HG03139 (cell line): ENCODE measurements around the gene NEMP2.

Source experiments
- ATAC-seq: cut with Tn5 transposase; IDR thresholded peaks from one replicate; pipeline ENCODE4 v1.9.1; 2021; ENCODE audit not compliant: unreplicated experiment

The NEMP2 gene

GRCh38 chr2:190534310-190535120 lies at the start of gene NEMP2:
Gene NEMP2, minus strand, starts transcription at chr2:190534722. Its CDS starts 67 bp downstream, at chr2:190534655.
- peak; percentile 62 for ATAC-seq

GRCh38 chr2:190583507-190584337 lies 49.2 kb upstream of the NEMP2 start:
- peak; percentile 71 for ATAC-seq

GRCh38 chr2:190582736-190583506 lies 48.4 kb upstream of the NEMP2 start:
- peak; percentile 47 for ATAC-seq

- no peak for ATAC-seq
Observed at GRCh38 chr2:190582019-190582418, 47.5 kb upstream of the NEMP2 start.

- no peak for ATAC-seq
Observed at GRCh38 chr2:190579915-190580846, 45.7 kb upstream of the NEMP2 start.

GRCh38 chr2:190579058-190579410 lies 44.5 kb upstream of the NEMP2 start:
- no peak for ATAC-seq

GRCh38 chr2:190578158-190579057 lies 43.9 kb upstream of the NEMP2 start:
- no peak for ATAC-seq

- no peak for ATAC-seq
Observed at GRCh38 chr2:190576573-190576972, 42.1 kb upstream of the NEMP2 start.

- ATAC-seq = no peak
Observed at GRCh38 chr2:190575263-190575662, 40.7 kb upstream of the NEMP2 start.

GRCh38 chr2:190574169-190574568 lies 39.6 kb upstream of the NEMP2 start:
- no peak for ATAC-seq

GRCh38 chr2:190572246-190572645 lies 37.7 kb upstream of the NEMP2 start:
- no peak for ATAC-seq

- ATAC-seq = no peak
Observed at GRCh38 chr2:190571686-190572085, 37.2 kb upstream of the NEMP2 start.

GRCh38 chr2:190570871-190571270 lies 36.3 kb upstream of the NEMP2 start:
- ATAC-seq = no peak

- ATAC-seq = no peak
Observed at GRCh38 chr2:190569994-190570755, 35.7 kb upstream of the NEMP2 start.

- no peak for ATAC-seq
Observed at GRCh38 chr2:190564838-190565237, 30.3 kb upstream of the NEMP2 start.

GRCh38 chr2:190563646-190564045 lies 29.1 kb upstream of the NEMP2 start:
- ATAC-seq = no peak

- ATAC-seq = no peak
Observed at GRCh38 chr2:190563109-190563508, 28.6 kb upstream of the NEMP2 start.

- ATAC-seq = no peak
Observed at GRCh38 chr2:190562121-190562520, 27.6 kb upstream of the NEMP2 start.

- ATAC-seq = no peak
Observed at GRCh38 chr2:190561094-190561493, 26.6 kb upstream of the NEMP2 start.
